Esophagus muscularis mucosa (tissue), 4 donors: ENCODE data around the gene AXIN1. TPM values are rescaled to one million over a fixed set of nuclear protein-coding genes. Genes with fewer than 3 reads are reported as not detected.

Experiments used
- DNase-seq: peaks from one replicate; pipeline ENCODE4 v3.0.0-alpha.2; 2017; ENCODE audit errors: extremely low spot score
- H3K27ac ChIP-seq, 4 donors: fragments of 200-600 bp; sonication (generic); replicated peaks in 1 of 4; 1 replicate in 3 of 4; 2 replicates in 1 of 4; pipeline ENCODE4 v1.5.1; 2016 to 2019; ENCODE audit warnings: mild to moderate bottlenecking in 1 of 4
- H3K27me3 ChIP-seq, 4 donors: fragments of 200-600 bp; sonication (generic); one replicate each; pipeline versions ENCODE4 v1.5.1 to v1.6.0; 2016 to 2019
- H3K36me3 ChIP-seq, 4 donors: fragments of 200-600 bp; sonication (generic); one replicate each; pipeline ENCODE4 v1.5.1; 2016 to 2019
- H3K4me1 ChIP-seq, 4 donors: fragments of 200-600 bp; sonication (generic); one replicate each; pipeline ENCODE4 v1.5.1; 2016 to 2019
- H3K4me3 ChIP-seq, 4 donors: fragments of 200-600 bp; sonication (generic); 1 replicate in 2 of 4; 2 replicates in 2 of 4; pipeline ENCODE4 v1.5.1; 2016 to 2019; ENCODE audit warnings: mild to moderate bottlenecking in 4 of 4, moderate library complexity in 1 of 4
- H3K9me3 ChIP-seq, 4 donors: fragments of 200-600 bp; sonication (generic); 1 replicate in 3 of 4; 2 replicates in 1 of 4; pipeline ENCODE4 v1.5.1; 2016 to 2019
- CTCF ChIP-seq, 3 experiments: fragments of 200-600 bp in 2 of 3; fragments of 450-650 bp in 1 of 3; sonication (generic) in 2 of 3; IDR thresholded peaks; one replicate each; pipeline ENCODE4 v1.5.1; 2017 to 2019; ENCODE audit warnings: antibody characterized with exemption in 3 of 3, mild to moderate bottlenecking in 2 of 3, moderate library complexity in 1 of 3
- EP300 ChIP-seq: sonication (generic); formaldehyde crosslinking; IDR thresholded peaks from one replicate; pipeline ENCODE4 v1.6.1; 2017; ENCODE audit warnings: antibody characterized with exemption
- POLR2A ChIP-seq: fragments of 450-650 bp; IDR thresholded peaks from one replicate; pipeline ENCODE4 v1.6.1; 2017; ENCODE audit warnings: antibody characterized with exemption, moderate library complexity, mild to moderate bottlenecking, low read depth
- POLR2AphosphoS5 ChIP-seq, 2 donors: sonication (generic); formaldehyde crosslinking; IDR thresholded peaks; one replicate each; pipeline ENCODE4 v1.6.1; 2017; ENCODE audit warnings: antibody characterized with exemption in 2 of 2
- WGBS: methylation state at CpG from one replicate; pipeline ENCODE4 v1.1.5; 2018; 5-methylcytosine and 5-hydroxymethylcytosine counted together
- intact Hi-C: fragments of 100-400 bp; cut with DNase I; formaldehyde crosslinking; loops from one replicate; pipeline ENCODE4 v1.15.1; 2023
- total RNA-seq, 4 donors: library from RNA; depleted of rRNA; stranded (reverse); fragments of >200 nt; gene quantifications; one replicate each; pipeline versions ENCODE4 v1.1.0 to v1.2.1, GENCODE V29; 2016

AXIN1 gene
- total RNA-seq, 4 donors from 2014 or later: 24.1 to 56.2 (median 44.1) TPM

- no peak for TF ChIP-seq POLR2AphosphoS5 (IDR thresholded peaks at IDR 0.05)
- no peak for TF ChIP-seq CTCF (IDR thresholded peaks at IDR 0.05)
- TF ChIP-seq POLR2A: no peak
- TF ChIP-seq EP300: no peak
- peaks cover 0 to under 1% (median 0%) of the 10 kb centered on the region in 4 donors for H3K27me3 ChIP-seq
- intact Hi-C loops: loop anchor here (1.0 kb wide), 1 partner anchor 17 kb away; no protein-coding TSS in a partner anchor
- peak overlapping the region in 3 of 4 donors; percentile 68 to 84 (median 73) for H3K27ac ChIP-seq
- no peaks in the 10 kb centered on the region for H3K9me3 ChIP-seq
- H3K36me3 ChIP-seq: peaks cover 42 to 72% (median 68%) of the 10 kb centered on the region in 4 donors
- peak overlapping the region; percentile 56 to 62 (median 60) for H3K4me3 ChIP-seq
- WGBS: 66% methylated on average over 7 of the region's 44 CpGs
- DNase-seq: no peak
- H3K4me1 ChIP-seq: peaks cover 14 to 26% (median 23%) of the 10 kb centered on the region in 4 donors
These were observed 17.4 kb upstream of the AXIN1 start for GRCh38 chr16:369866-370436.

- no peak for DNase-seq
- Histone ChIP-seq H3K9me3 (no peaks in the 10 kb centered on the region), H3K27ac (no peak overlapping the region), H3K27me3 (peaks cover 0 to 7% (median 0%) of the 10 kb centered on the region in 4 donors), H3K36me3 (peaks cover 36 to 66% (median 62%) of the 10 kb centered on the region in 4 donors), H3K4me1 (peaks cover 14 to 26% (median 23%) of the 10 kb centered on the region in 4 donors), H3K4me3 (peak overlapping the region in 3 of 4 donors; percentile 56 to 62 (median 57))
- 86% methylated on average over 16 of the region's 20 CpGs for WGBS
- TF ChIP-seq CTCF (IDR thresholded peaks at IDR 0.05) (no peak), POLR2AphosphoS5 (IDR thresholded peaks at IDR 0.05) (no peak), EP300 (no peak), POLR2A (no peak)
- intact Hi-C loops: no loop called here
These were observed 16.8 kb upstream of the AXIN1 start for GRCh38 chr16:369275-369865.

GRCh38 chr16:368388-369158 is 16.1 kb upstream of the AXIN1 start:
- Histone ChIP-seq H3K36me3 (peaks cover 29 to 58% (median 55%) of the 10 kb centered on the region in 4 donors), H3K4me3 (no peak overlapping the region)
- 91% methylated on average over 18 of the region's 29 CpGs for WGBS

GRCh38 chr16:367333-367903 is 14.9 kb upstream of the AXIN1 start:
- peaks cover 14 to 27% (median 24%) of the 10 kb centered on the region in 4 donors for H3K4me1 ChIP-seq
- 85% methylated on average over 9 of the region's 18 CpGs for WGBS
- no peak overlapping the region for H3K27ac ChIP-seq
- H3K4me3 ChIP-seq: no peak overlapping the region
- no peaks in the 10 kb centered on the region for H3K9me3 ChIP-seq
- TF ChIP-seq POLR2AphosphoS5 (IDR thresholded peaks at IDR 0.05) (no peak), EP300 (no peak), CTCF (IDR thresholded peaks at IDR 0.05) (no peak), POLR2A (no peak)
- peaks cover 29 to 46% (median 44%) of the 10 kb centered on the region in 4 donors for H3K36me3 ChIP-seq
- intact Hi-C loops: no loop called here
- peaks cover 0 to 26% (median 0%) of the 10 kb centered on the region in 4 donors for H3K27me3 ChIP-seq
- no peak for DNase-seq

More at GRCh38 chr16:368388-369158, 16.1 kb upstream of the AXIN1 start:
- Histone ChIP-seq H3K4me1 (peaks cover 14 to 26% (median 23%) of the 10 kb centered on the region in 4 donors), H3K27me3 (peaks cover 0 to 15% (median 0%) of the 10 kb centered on the region in 4 donors), H3K9me3 (no peaks in the 10 kb centered on the region), H3K27ac (no peak overlapping the region)
- DNase-seq: no peak
- TF ChIP-seq EP300 (no peak), POLR2A (no peak), POLR2AphosphoS5 (IDR thresholded peaks at IDR 0.05) (no peak), CTCF (IDR thresholded peaks at IDR 0.05) (no peak)
- intact Hi-C loops: no loop called here
